Keratinocyte (primary cell): ENCODE data around the gene CTSA. TPM values are rescaled to one million over a fixed set of nuclear protein-coding genes. Genes with fewer than 3 reads are reported as not detected.

ENCODE experiments used
- DNase-seq: peaks from one replicate; pipeline ENCODE4 v3.0.0-alpha.2; 2011; ENCODE audit warnings: low read depth, missing footprints, low spot score
- FAIRE-seq: peaks from 2 replicates; lab custom pipeline; 2011; peaks lifted over from hg19 to GRCh38; lab: Jason Lieb, UNC
- H2AFZ ChIP-seq: 2 replicates; pipeline ENCODE4 v1.6.0; 2012; ENCODE audit warnings: low read length, control low read depth, inconsistent platforms; ENCODE audit not compliant: control insufficient read depth
- H3K27ac ChIP-seq: 2 replicates; pipeline ENCODE4 v1.5.1; 2011; ENCODE audit warnings: low read length; ENCODE audit not compliant: control insufficient read depth, insufficient read depth
- H3K27me3 ChIP-seq: 3 replicates; pipeline ENCODE4 v1.6.0; 2011; ENCODE audit warnings: low read length; ENCODE audit not compliant: control insufficient read depth, insufficient read depth; ENCODE audit errors: extremely low read depth
- H3K36me3 ChIP-seq, 2 experiments: 2 replicates in 1 of 2; 3 replicates in 1 of 2; pipeline ENCODE4 v1.5.1; 2011; ENCODE audit warnings: low read length in 2 of 2, mild to moderate bottlenecking in 1 of 2; ENCODE audit not compliant: control insufficient read depth in 2 of 2, insufficient read depth in 2 of 2; ENCODE audit errors: extremely low read depth in 1 of 2
- H3K4me1 ChIP-seq: 3 replicates; pipeline ENCODE4 v1.5.1; 2011; ENCODE audit warnings: low read length; ENCODE audit not compliant: control insufficient read depth, insufficient read depth; ENCODE audit errors: extremely low read depth
- H3K4me2 ChIP-seq: 3 replicates; pipeline ENCODE4 v1.6.0; 2011; ENCODE audit warnings: low read depth, low read length; ENCODE audit not compliant: control insufficient read depth, insufficient read depth; ENCODE audit errors: extremely low read depth
- H3K4me3 ChIP-seq, 3 experiments: fragments of 200-600 bp in 1 of 3; sonication (generic) in 1 of 3; 2 replicates in 2 of 3; 3 replicates in 1 of 3; pipeline ENCODE4 v1.5.1; 2011 to 2016; ENCODE audit warnings: low read length in 3 of 3, mild to moderate bottlenecking in 3 of 3, control low read depth in 2 of 3, inconsistent platforms in 1 of 3, low read depth in 1 of 3, mixed read lengths in 1 of 3, mixed run types in 1 of 3, moderate library complexity in 1 of 3; ENCODE audit not compliant: control insufficient read depth in 2 of 3, insufficient read depth in 2 of 3; ENCODE audit errors: extremely low read depth in 1 of 3
- H3K79me2 ChIP-seq: 2 replicates; pipeline ENCODE4 v1.6.0; 2012; ENCODE audit warnings: low read length; ENCODE audit not compliant: control insufficient read depth, insufficient read depth
- H3K9ac ChIP-seq: 3 replicates; pipeline ENCODE4 v1.6.0; 2011; ENCODE audit warnings: low read length; ENCODE audit not compliant: control insufficient read depth, insufficient read depth; ENCODE audit errors: extremely low read depth
- H3K9me1 ChIP-seq: 3 replicates; pipeline ENCODE4 v1.6.0; 2011; ENCODE audit warnings: low read length; ENCODE audit not compliant: control insufficient read depth, insufficient read depth; ENCODE audit errors: extremely low read depth
- H3K9me3 ChIP-seq: 2 replicates; pipeline ENCODE4 v1.5.1; 2012; ENCODE audit warnings: low read depth, low read length; ENCODE audit not compliant: control insufficient read depth
- H4K20me1 ChIP-seq: 3 replicates; pipeline ENCODE4 v1.6.0; 2011; ENCODE audit warnings: low read length; ENCODE audit not compliant: control insufficient read depth, insufficient read depth; ENCODE audit errors: extremely low read depth
- EZH2 ChIP-seq: IDR thresholded peaks from one replicate; pipeline ENCODE4 v1.6.1; 2012; ENCODE audit warnings: inconsistent platforms, mild to moderate bottlenecking, low read length, moderate library complexity
- dilution Hi-C: fragments of 300-500 bp; cut with MboI; formaldehyde crosslinking; loops from one replicate; pipeline ENCODE4 v1.7.0; 2020; ENCODE audit warnings: low sequenced_read_pairs; ENCODE audit not compliant: extremely low pct_ligation_motif_present
- polyA plus RNA-seq, 5 experiments: library from polyadenylated mRNA; depleted of rRNA in 3 of 5; stranded (reverse) in 3 of 5; stranded (forward) in 1 of 5; unstranded in 1 of 5; fragments of >200 nt; gene quantifications; 1 replicate in 1 of 5; 2 replicates in 3 of 5; 3 replicates in 1 of 5; pipeline versions ENCODE4 v1.2.1 to v1.2.3, GENCODE V29; 2011 to 2012; ENCODE audit warnings: missing spikeins in 2 of 5, low read depth in 1 of 5, low replicate concordance in 1 of 5
- TF ChIP-seq, protein P1 (sequence below), 3 experiments: IDR thresholded peaks in 1 of 3; conservative IDR thresholded peaks in 1 of 3; optimal IDR thresholded peaks in 1 of 3; 2 replicates in 2 of 3; 3 replicates in 1 of 3; pipeline versions ENCODE3 to v1.5.1; 2011; ENCODE audit warnings: low read length in 3 of 3, mild to moderate bottlenecking in 3 of 3, moderate library complexity in 2 of 3, control low read depth in 1 of 3, inconsistent platforms in 1 of 3; ENCODE audit not compliant: insufficient read depth in 2 of 3; ENCODE audit errors: extremely low read depth in 1 of 3

CTSA gene
- polyA plus RNA-seq, 1 donor (not counting 4 experiments of a cell fraction or from before 2014, with no cell fraction given), result 38.6 TPM

DNA sequence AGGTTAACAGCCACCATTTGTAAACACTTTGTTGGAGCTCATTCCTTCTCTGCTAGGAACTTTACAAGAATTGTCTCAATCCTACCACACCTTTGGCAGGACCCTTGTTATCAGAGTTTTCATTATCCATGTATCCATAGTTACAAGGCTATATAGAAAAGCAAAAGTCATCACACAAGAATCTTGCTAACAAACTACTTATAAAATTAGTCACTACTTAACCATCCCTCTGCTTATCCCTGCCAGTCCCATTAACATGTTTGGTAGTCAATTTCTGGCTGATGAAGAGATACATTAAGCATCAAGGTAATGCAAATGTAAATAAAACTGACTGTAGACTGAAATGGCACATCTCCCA lies 23.3 kb upstream of the CTSA start:
- no peaks in the 10 kb centered on the region for H3K9me3 ChIP-seq
- H3K27ac ChIP-seq, result peak overlapping the region; percentile 68
- H3K36me3 ChIP-seq, result no peaks in the 10 kb centered on the region
- H3K4me3 ChIP-seq, result no peak overlapping the region
- no peak overlapping the region for H3K4me2 ChIP-seq
- FAIRE-seq, result peak; percentile 59
- no peaks in the 10 kb centered on the region for H3K79me2 ChIP-seq
- H3K9ac ChIP-seq, result peak overlapping the region; percentile 28
- no peaks in the 10 kb centered on the region for H3K27me3 ChIP-seq
- no peak for DNase-seq
- H3K9me1 ChIP-seq, result peaks cover 2% of the 10 kb centered on the region
- H2AFZ ChIP-seq, result no peak overlapping the region
- H3K4me1 ChIP-seq, result peaks cover 18% of the 10 kb centered on the region
- no peaks in the 10 kb centered on the region for H4K20me1 ChIP-seq
- dilution Hi-C loops, result no loop called here
- no peak for TF ChIP-seq EZH2
- TF ChIP-seq, protein P1, sequence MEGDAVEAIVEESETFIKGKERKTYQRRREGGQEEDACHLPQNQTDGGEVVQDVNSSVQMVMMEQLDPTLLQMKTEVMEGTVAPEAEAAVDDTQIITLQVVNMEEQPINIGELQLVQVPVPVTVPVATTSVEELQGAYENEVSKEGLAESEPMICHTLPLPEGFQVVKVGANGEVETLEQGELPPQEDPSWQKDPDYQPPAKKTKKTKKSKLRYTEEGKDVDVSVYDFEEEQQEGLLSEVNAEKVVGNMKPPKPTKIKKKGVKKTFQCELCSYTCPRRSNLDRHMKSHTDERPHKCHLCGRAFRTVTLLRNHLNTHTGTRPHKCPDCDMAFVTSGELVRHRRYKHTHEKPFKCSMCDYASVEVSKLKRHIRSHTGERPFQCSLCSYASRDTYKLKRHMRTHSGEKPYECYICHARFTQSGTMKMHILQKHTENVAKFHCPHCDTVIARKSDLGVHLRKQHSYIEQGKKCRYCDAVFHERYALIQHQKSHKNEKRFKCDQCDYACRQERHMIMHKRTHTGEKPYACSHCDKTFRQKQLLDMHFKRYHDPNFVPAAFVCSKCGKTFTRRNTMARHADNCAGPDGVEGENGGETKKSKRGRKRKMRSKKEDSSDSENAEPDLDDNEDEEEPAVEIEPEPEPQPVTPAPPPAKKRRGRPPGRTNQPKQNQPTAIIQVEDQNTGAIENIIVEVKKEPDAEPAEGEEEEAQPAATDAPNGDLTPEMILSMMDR (optimal IDR thresholded peaks at IDR 0.05 in 1 of 3, IDR thresholded peaks at IDR 0.05 in 1 of 3, conservative IDR thresholded peaks at IDR 0.05 in 1 of 3; ENCODE audit: extremely low read depth in 1 of 3, insufficient read depth in 2 of 3, low read length in 3 of 3), result no peak

DNA sequence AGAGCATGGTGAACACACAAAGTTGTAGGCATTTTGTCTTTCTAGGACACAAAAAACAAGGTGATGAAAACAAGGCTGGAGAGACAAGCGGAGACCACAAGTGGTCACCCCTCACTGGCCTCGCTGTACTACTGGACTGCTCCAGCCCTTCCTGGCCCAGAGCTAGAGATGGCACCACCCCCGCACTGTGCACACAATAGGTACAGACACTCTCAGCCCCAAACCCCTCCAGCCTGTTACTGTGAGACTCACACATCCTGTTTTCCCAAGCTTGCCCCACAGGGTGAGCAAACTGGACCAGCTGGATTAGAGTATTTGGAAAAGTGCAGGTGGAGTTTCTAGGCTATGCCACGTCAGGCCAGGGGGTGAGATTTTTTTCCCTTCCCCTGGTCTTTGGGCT lies 18.5 kb upstream of the CTSA start:
- Histone ChIP-seq H3K36me3 (no peaks in the 10 kb centered on the region), H3K27me3 (no peaks in the 10 kb centered on the region), H3K4me2 (no peak overlapping the region), H3K27ac (no peak overlapping the region), H3K9ac (no peak overlapping the region), H4K20me1 (no peaks in the 10 kb centered on the region), H3K9me1 (no peaks in the 10 kb centered on the region), H2AFZ (no peak overlapping the region), H3K79me2 (no peaks in the 10 kb centered on the region), H3K4me1 (peaks cover 8% of the 10 kb centered on the region), H3K4me3 (no peak overlapping the region), H3K9me3 (no peaks in the 10 kb centered on the region)
- dilution Hi-C loops, result no loop called here
- TF ChIP-seq, protein P1 (optimal IDR thresholded peaks at IDR 0.05 in 1 of 3, IDR thresholded peaks at IDR 0.05 in 1 of 3, conservative IDR thresholded peaks at IDR 0.05 in 1 of 3; ENCODE audit: extremely low read depth in 1 of 3, insufficient read depth in 2 of 3, low read length in 3 of 3), result no peak
- no peak for TF ChIP-seq EZH2
- DNase-seq (no peak), FAIRE-seq (no peak)
